Loucy (cell line): Measurements from ENCODE around the gene PRTG.

Experiments used
- H2AFZ ChIP-seq: fragments of 200-600 bp; sonication (generic); 2 replicates; pipeline ENCODE4 v1.6.0; 2016; ENCODE audit warnings: antibody characterized with exemption, mild to moderate bottlenecking, low read length, moderate library complexity
- H3F3A ChIP-seq: fragments of 200-600 bp; 2 replicates; pipeline ENCODE4 v1.6.0; 2016; ENCODE audit warnings: antibody characterized with exemption, low read depth, mild to moderate bottlenecking
- H3K27me3 ChIP-seq: fragments of 200-600 bp; sonication (generic); 2 replicates; pipeline ENCODE4 v1.6.1; 2014; ENCODE audit warnings: low read length, mild to moderate bottlenecking; ENCODE audit not compliant: insufficient read depth, poor library complexity, severe bottlenecking
- H3K36me3 ChIP-seq: fragments of 200-600 bp; sonication (generic); 2 replicates; pipeline ENCODE4 v1.6.1; 2016; ENCODE audit warnings: low read length; ENCODE audit not compliant: insufficient read depth
- H3K4me1 ChIP-seq: fragments of 200-600 bp; sonication (generic); 2 replicates; pipeline ENCODE4 v1.5.1; 2014; ENCODE audit warnings: low read length, mild to moderate bottlenecking; ENCODE audit not compliant: insufficient read depth, poor library complexity, severe bottlenecking
- H3K4me2 ChIP-seq: fragments of 200-600 bp; sonication (generic); 2 replicates; pipeline ENCODE4 v1.6.0; 2014; ENCODE audit warnings: antibody characterized with exemption, low read length, low read depth, mild to moderate bottlenecking; ENCODE audit not compliant: poor library complexity, severe bottlenecking
- H3K4me3 ChIP-seq: fragments of 200-600 bp; sonication (generic); 2 replicates; pipeline ENCODE4 v1.5.1; 2014; ENCODE audit warnings: low read length, mild to moderate bottlenecking, mixed read lengths; ENCODE audit not compliant: poor library complexity, severe bottlenecking
- H3K79me2 ChIP-seq: fragments of 200-600 bp; sonication (generic); 2 replicates; pipeline ENCODE4 v1.6.1; 2014; ENCODE audit warnings: low read length; ENCODE audit not compliant: insufficient read depth
- H3K9ac ChIP-seq: fragments of 200-600 bp; sonication (generic); 2 replicates; pipeline ENCODE4 v1.6.0; 2014; ENCODE audit warnings: mild to moderate bottlenecking, low read depth, low read length, moderate library complexity; ENCODE audit not compliant: poor library complexity, severe bottlenecking
- H3K9me2 ChIP-seq: fragments of 200-600 bp; sonication (generic); replicated peaks from 2 replicates; pipeline ENCODE4 v1.6.1; 2016; ENCODE audit warnings: low read depth, low read length, mixed read lengths
- H3K9me3 ChIP-seq: fragments of 200-600 bp; sonication (generic); 2 replicates; pipeline ENCODE4 v1.6.1; 2014; ENCODE audit warnings: mild to moderate bottlenecking, antibody characterized with exemption, low read length, low read depth; ENCODE audit not compliant: insufficient read depth
- H4K20me1 ChIP-seq: fragments of 200-600 bp; sonication (generic); 2 replicates; pipeline ENCODE4 v1.6.0; 2014; ENCODE audit warnings: antibody characterized with exemption, low read length, mild to moderate bottlenecking; ENCODE audit not compliant: insufficient read depth, poor library complexity, severe bottlenecking
- EZH2phosphoT487 ChIP-seq: fragments of 200-600 bp; IDR thresholded peaks from 2 replicates; pipeline ENCODE4 v1.6.1; 2018; ENCODE audit warnings: antibody characterized with exemption, mild to moderate bottlenecking, moderate library complexity, borderline replicate concordance
- TF ChIP-seq, protein P1 (sequence below): fragments of 200-600 bp; sonication (generic); conservative IDR thresholded peaks from 2 replicates; pipeline ENCODE4 v1.5.1; 2014; ENCODE audit warnings: mild to moderate bottlenecking, antibody characterized with exemption, low read length

The PRTG gene

DNA sequence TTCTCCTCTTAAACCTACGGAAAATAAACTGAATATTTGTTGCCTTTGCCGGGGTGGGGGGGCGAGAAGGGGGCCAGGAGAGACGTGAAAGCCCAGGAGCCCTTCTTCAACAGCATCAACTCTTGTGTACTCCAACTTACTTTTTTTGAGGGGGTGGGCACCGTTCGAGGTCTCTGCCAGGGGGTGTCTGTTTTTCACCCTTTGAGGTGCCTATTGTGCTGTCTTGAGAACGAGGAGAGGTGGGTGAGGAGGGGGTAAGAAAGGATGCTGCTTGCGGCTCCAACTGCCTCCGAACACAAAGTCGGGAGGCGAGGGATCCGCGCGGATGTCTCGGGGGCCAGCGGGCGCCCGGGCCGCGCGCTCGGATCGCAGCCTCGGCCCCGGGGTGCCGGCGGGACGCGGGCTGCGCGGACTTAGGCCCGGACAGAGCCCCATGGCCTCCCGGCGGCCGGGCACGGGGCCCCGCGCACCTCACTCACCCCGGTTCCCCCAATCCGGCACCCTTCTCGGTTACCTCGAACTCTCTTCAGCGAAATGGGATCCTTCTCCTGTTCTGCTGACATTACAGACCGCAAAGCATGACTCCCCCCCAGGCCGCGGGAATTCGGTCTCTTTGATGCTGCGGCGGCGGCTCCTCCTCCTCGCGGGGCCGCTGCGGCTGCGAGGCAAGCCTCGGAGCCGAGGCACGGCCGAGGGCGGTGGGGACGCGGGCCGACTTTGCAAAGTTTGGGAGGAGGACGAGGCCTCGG, 155.5 kb downstream of the PRTG start:
- H3K9me2 ChIP-seq, result no peaks in the 10 kb centered on the region
- H3K36me3 ChIP-seq, result no peaks in the 10 kb centered on the region
- no peaks in the 10 kb centered on the region for H3K27me3 ChIP-seq
- no peaks in the 10 kb centered on the region for H3K9me3 ChIP-seq
- H3K4me2 ChIP-seq, result no peak overlapping the region
- no peaks in the 10 kb centered on the region for H3K79me2 ChIP-seq
- no peak for TF ChIP-seq EZH2phosphoT487
- TF ChIP-seq, protein P1, sequence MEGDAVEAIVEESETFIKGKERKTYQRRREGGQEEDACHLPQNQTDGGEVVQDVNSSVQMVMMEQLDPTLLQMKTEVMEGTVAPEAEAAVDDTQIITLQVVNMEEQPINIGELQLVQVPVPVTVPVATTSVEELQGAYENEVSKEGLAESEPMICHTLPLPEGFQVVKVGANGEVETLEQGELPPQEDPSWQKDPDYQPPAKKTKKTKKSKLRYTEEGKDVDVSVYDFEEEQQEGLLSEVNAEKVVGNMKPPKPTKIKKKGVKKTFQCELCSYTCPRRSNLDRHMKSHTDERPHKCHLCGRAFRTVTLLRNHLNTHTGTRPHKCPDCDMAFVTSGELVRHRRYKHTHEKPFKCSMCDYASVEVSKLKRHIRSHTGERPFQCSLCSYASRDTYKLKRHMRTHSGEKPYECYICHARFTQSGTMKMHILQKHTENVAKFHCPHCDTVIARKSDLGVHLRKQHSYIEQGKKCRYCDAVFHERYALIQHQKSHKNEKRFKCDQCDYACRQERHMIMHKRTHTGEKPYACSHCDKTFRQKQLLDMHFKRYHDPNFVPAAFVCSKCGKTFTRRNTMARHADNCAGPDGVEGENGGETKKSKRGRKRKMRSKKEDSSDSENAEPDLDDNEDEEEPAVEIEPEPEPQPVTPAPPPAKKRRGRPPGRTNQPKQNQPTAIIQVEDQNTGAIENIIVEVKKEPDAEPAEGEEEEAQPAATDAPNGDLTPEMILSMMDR, result no peak
- H3K9ac ChIP-seq, result no peak overlapping the region
- H4K20me1 ChIP-seq, result no peaks in the 10 kb centered on the region
- 0 out of 2 replicates have a peak, but pooled peaks cover 5% of the 10 kb centered on the region for H3F3A ChIP-seq
- H2AFZ ChIP-seq, result no peak overlapping the region
- peaks cover 17% of the 10 kb centered on the region for H3K4me1 ChIP-seq
- H3K4me3 ChIP-seq, result peak overlapping the region; percentile 52

GRCh38 chr15:55586808-55587207, 156.1 kb downstream of the PRTG start:
- Histone ChIP-seq H4K20me1 (no peaks in the 10 kb centered on the region), H2AFZ (no peak overlapping the region), H3F3A (0 out of 2 replicates have a peak, but pooled peaks cover 5% of the 10 kb centered on the region), H3K4me2 (no peak overlapping the region), H3K9me2 (no peaks in the 10 kb centered on the region), H3K9me3 (no peaks in the 10 kb centered on the region), H3K9ac (no peak overlapping the region), H3K79me2 (no peaks in the 10 kb centered on the region), H3K4me3 (no peak overlapping the region), H3K4me1 (peaks cover 17% of the 10 kb centered on the region), H3K36me3 (no peaks in the 10 kb centered on the region), H3K27me3 (no peaks in the 10 kb centered on the region)
- TF ChIP-seq EZH2phosphoT487, result no peak
- TF ChIP-seq, protein P1, result no peak

- H4K20me1 ChIP-seq, result no peaks in the 10 kb centered on the region
- no peaks in the 10 kb centered on the region for H3K4me1 ChIP-seq
- H3F3A ChIP-seq, result no peaks in the 10 kb centered on the region
- H3K9ac ChIP-seq, result no peak overlapping the region
- no peaks in the 10 kb centered on the region for H3K36me3 ChIP-seq
- H2AFZ ChIP-seq, result no peak overlapping the region
- H3K4me2 ChIP-seq, result no peak overlapping the region
- no peaks in the 10 kb centered on the region for H3K27me3 ChIP-seq
- H3K9me2 ChIP-seq, result no peaks in the 10 kb centered on the region
- H3K9me3 ChIP-seq, result 0 out of 2 replicates have a peak, but pooled peaks cover under 1% of the 10 kb centered on the region
- no peaks in the 10 kb centered on the region for H3K79me2 ChIP-seq
- TF ChIP-seq, protein P1, result no peak
- TF ChIP-seq EZH2phosphoT487, result no peak
- H3K4me3 ChIP-seq, result no peak overlapping the region
Observed at GRCh38 chr15:55576943-55577342, 166.0 kb downstream of the PRTG start.
